Vagina (tissue), 2 donors: ENCODE results near the gene SMIM23.

Experiments
- CTCF ChIP-seq, 3 experiments: fragments of 450-650 bp in 2 of 3; fragments of 200-600 bp in 1 of 3; sonication (generic) in 1 of 3; IDR thresholded peaks; one replicate each; pipeline ENCODE4 v1.5.1; 2017 to 2019; ENCODE audit warnings: antibody characterized with exemption in 3 of 3, mild to moderate bottlenecking in 2 of 3, moderate library complexity in 2 of 3
- POLR2A ChIP-seq, 2 donors: fragments of 450-650 bp; IDR thresholded peaks; one replicate each; pipeline ENCODE4 v1.6.1; 2017; ENCODE audit warnings: antibody characterized with exemption in 2 of 2, mild to moderate bottlenecking in 2 of 2, moderate library complexity in 2 of 2
- POLR2AphosphoS5 ChIP-seq, 2 donors: sonication (generic); formaldehyde crosslinking; IDR thresholded peaks; one replicate each; pipeline ENCODE4 v1.9.0; 2017; ENCODE audit warnings: antibody characterized with exemption in 2 of 2, mild to moderate bottlenecking in 2 of 2, low read depth in 1 of 2; ENCODE audit not compliant: insufficient read depth in 1 of 2

DNA sequence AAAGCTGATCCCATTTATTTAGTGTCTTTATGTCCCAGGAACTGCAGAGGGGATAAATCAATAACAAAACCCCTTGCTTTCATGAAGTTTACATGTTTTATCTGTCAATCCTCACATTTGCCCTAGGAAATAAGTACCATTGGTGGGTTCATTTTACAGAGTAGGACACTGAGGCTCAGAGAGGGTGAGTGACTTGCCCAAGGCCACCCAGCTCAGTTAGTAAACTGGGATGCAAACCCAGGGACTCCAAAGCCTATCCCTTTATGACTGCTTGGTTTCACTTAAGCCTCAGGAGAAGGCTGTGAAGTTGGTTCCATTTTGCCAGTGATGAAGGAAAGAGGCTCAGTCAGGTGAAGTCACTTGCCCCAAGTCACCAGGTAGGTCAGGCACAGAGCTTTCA, 51.9 kb downstream of the SMIM23 start:
- TF ChIP-seq CTCF (IDR thresholded peaks at IDR 0.05) (no peak), POLR2AphosphoS5 (IDR thresholded peaks at IDR 0.05; ENCODE audit: insufficient read depth in 1 of 2, low read depth in 1 of 2) (no peak), POLR2A (IDR thresholded peaks at IDR 0.05) (no peak)
